ENCODE results near the gene UBE2G2. TPM values are rescaled to one million over a fixed set of nuclear protein-coding genes. Genes with fewer than 3 reads are reported as not detected.

The UBE2G2 gene
- total and polyA plus RNA-seq, 2 of the 4 experiments (the other 2 are of a cell fraction): 65.4 to 91.7 TPM

DNA sequence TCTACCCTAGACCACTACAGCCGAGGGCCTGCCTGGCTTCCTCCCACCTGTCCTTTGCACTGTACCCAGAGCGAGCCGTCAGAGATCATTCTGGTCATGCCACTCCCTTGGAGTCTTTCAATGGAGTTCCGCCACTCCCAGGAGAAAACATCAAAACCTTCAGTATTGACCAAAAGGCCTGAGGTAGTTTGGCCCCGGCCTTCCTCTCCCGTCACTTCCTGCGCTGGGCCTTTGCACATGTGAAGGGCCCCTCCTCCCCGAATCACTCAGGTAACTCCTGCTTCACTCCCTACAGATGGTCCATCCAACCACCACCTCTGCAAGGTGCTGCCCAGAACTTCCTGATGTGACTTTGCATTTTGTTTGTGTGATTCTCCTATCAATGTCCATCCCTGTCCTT lies 26.6 kb downstream of the UBE2G2 start:
- Histone ChIP-seq H2AK5ac (ENCODE audit: low read depth, low read length) (no peak overlapping the region), H4K5ac (ENCODE audit: low read depth, low read length) (no peak overlapping the region), H3K4me3 (ENCODE audit: insufficient read depth, low read depth, low read length) (no peak overlapping the region), H3K4me1 (ENCODE audit: control insufficient read depth, insufficient read depth, low read length) (no peaks in the 10 kb centered on the region), H3K4me2 (ENCODE audit: low read depth, low read length) (no peak overlapping the region), H3K27ac (ENCODE audit: insufficient read depth, low read length) (no peak overlapping the region), H3K27me3 (ENCODE audit: control insufficient read depth, insufficient read depth, low read length) (no peaks in the 10 kb centered on the region), H3K18ac (ENCODE audit: low read depth, low read length) (no peak overlapping the region), H2AFZ (replicated peaks; ENCODE audit: low read length, poor library complexity) (no peak overlapping the region), H2BK15ac (ENCODE audit: low read depth, low read length) (no peak overlapping the region), H3K79me1 (ENCODE audit: low read depth in 1 of 2, low read length in 2 of 2) (peaks cover 15 to 19% of the 10 kb centered on the region in 2 experiments), H3K36me3 (ENCODE audit: control insufficient read depth, insufficient read depth, low read length) (peaks cover 50% of the 10 kb centered on the region), H2BK20ac (ENCODE audit: low read depth, low read length) (no peak overlapping the region), H3K9me1 (ENCODE audit: insufficient read depth, low read length) (peaks cover 4% of the 10 kb centered on the region; the same call in 1 of the 2 replicates), H2BK5ac (ENCODE audit: low read depth, low read length, poor library complexity, severe bottlenecking) (no peak overlapping the region), H3K56ac (ENCODE audit: extremely low read depth, insufficient read depth, low read length) (no peak overlapping the region), H3K23ac (ENCODE audit: low read depth, low read length) (no peak overlapping the region), H2AK9ac (replicated peaks; ENCODE audit: low read depth, low read length, poor library complexity) (no peak overlapping the region), H4K91ac (ENCODE audit: insufficient read depth, low read depth, low read length) (no peak overlapping the region), H4K20me1 (ENCODE audit: insufficient read depth, low read length) (peaks cover 8% of the 10 kb centered on the region), H3K9me3 (ENCODE audit: control insufficient read depth, insufficient read depth, low read length) (no peaks in the 10 kb centered on the region), H4K8ac (ENCODE audit: low read depth in 2 of 2, low read length in 2 of 2) (no peak overlapping the region), H3K9ac (ENCODE audit: low read depth, low read length) (no peak overlapping the region), H3K14ac (replicated peaks; ENCODE audit: low read depth, low read length) (no peak overlapping the region), H2BK120ac (ENCODE audit: low read depth, low read length) (no peak overlapping the region), H3K4ac (ENCODE audit: low read depth, low read length) (no peak overlapping the region)
- 100% methylated on average over 3 of the region's 8 CpGs; no CpG with 5 or more reads in 1 of the 2 experiments for WGBS, 2 experiments (ENCODE audit: extremely low coverage in 2 of 2, insufficient read length in 1 of 2)
- intact Hi-C loops (cut with micrococcal nuclease) (no loop called here), in situ Hi-C loops (cut with MboI; ENCODE audit: low sequenced_read_pairs) (no loop called here), dilution Hi-C loops (cut with HindIII; ENCODE audit: low sequenced_read_pairs, unreplicated experiment) (no loop called here)
- no peak for DNase-seq
- BruUV-seq (replicated peaks): no TSS peak
- no peak for ATAC-seq (ENCODE audit: low read depth)
- TF ChIP-seq, protein P1, sequence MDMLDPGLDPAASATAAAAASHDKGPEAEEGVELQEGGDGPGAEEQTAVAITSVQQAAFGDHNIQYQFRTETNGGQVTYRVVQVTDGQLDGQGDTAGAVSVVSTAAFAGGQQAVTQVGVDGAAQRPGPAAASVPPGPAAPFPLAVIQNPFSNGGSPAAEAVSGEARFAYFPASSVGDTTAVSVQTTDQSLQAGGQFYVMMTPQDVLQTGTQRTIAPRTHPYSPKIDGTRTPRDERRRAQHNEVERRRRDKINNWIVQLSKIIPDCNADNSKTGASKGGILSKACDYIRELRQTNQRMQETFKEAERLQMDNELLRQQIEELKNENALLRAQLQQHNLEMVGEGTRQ (IDR thresholded peaks at IDR 0.05; ENCODE audit: low read depth, low read length): no peak
- TF ChIP-seq MAZ (IDR thresholded peaks at IDR 0.05; ENCODE audit: borderline replicate concordance, low read depth, low read length) (no peak), RCOR1 (IDR thresholded peaks at IDR 0.05; ENCODE audit: insufficient replicate concordance, low read length) (no peak), CEBPB (IDR thresholded peaks at IDR 0.05; ENCODE audit: low read depth, low read length) (no peak), POLR2A (IDR thresholded peaks at IDR 0.05; ENCODE audit: low read depth, low read length) (no peak), MXI1 (IDR thresholded peaks at IDR 0.05; ENCODE audit: borderline replicate concordance, low read depth, low read length) (no peak), NFE2L2 (IDR thresholded peaks at IDR 0.05; ENCODE audit: low read depth, low read length) (no peak), RAD21 (IDR thresholded peaks at IDR 0.05; ENCODE audit: low read length) (no peak), RFX5 (IDR thresholded peaks at IDR 0.05; ENCODE audit: low read depth, low read length) (no peak), MAFK (IDR thresholded peaks at IDR 0.05; ENCODE audit: low read depth, low read length) (no peak), SMC3 (IDR thresholded peaks at IDR 0.05; ENCODE audit: low read depth, low read length) (no peak), CHD1 (IDR thresholded peaks at IDR 0.05; ENCODE audit: low read depth, low read length) (no peak), BHLHE40 (IDR thresholded peaks at IDR 0.05; ENCODE audit: low read depth, low read length) (no peak)
- TF ChIP-seq, protein P2, sequence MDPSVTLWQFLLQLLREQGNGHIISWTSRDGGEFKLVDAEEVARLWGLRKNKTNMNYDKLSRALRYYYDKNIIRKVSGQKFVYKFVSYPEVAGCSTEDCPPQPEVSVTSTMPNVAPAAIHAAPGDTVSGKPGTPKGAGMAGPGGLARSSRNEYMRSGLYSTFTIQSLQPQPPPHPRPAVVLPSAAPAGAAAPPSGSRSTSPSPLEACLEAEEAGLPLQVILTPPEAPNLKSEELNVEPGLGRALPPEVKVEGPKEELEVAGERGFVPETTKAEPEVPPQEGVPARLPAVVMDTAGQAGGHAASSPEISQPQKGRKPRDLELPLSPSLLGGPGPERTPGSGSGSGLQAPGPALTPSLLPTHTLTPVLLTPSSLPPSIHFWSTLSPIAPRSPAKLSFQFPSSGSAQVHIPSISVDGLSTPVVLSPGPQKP (IDR thresholded peaks at IDR 0.05; ENCODE audit: borderline replicate concordance, low read depth, low read length): no peak
- TF ChIP-seq, protein P3, sequence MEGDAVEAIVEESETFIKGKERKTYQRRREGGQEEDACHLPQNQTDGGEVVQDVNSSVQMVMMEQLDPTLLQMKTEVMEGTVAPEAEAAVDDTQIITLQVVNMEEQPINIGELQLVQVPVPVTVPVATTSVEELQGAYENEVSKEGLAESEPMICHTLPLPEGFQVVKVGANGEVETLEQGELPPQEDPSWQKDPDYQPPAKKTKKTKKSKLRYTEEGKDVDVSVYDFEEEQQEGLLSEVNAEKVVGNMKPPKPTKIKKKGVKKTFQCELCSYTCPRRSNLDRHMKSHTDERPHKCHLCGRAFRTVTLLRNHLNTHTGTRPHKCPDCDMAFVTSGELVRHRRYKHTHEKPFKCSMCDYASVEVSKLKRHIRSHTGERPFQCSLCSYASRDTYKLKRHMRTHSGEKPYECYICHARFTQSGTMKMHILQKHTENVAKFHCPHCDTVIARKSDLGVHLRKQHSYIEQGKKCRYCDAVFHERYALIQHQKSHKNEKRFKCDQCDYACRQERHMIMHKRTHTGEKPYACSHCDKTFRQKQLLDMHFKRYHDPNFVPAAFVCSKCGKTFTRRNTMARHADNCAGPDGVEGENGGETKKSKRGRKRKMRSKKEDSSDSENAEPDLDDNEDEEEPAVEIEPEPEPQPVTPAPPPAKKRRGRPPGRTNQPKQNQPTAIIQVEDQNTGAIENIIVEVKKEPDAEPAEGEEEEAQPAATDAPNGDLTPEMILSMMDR (conservative IDR thresholded peaks at IDR 0.05; ENCODE audit: low read depth, low read length): no peak
- CTCF ChIA-PET: no interaction called here
- POLR2A ChIA-PET (ENCODE audit: unreplicated experiment): no interaction called here
